ENCODE data around the gene KCNN3.

DNA sequence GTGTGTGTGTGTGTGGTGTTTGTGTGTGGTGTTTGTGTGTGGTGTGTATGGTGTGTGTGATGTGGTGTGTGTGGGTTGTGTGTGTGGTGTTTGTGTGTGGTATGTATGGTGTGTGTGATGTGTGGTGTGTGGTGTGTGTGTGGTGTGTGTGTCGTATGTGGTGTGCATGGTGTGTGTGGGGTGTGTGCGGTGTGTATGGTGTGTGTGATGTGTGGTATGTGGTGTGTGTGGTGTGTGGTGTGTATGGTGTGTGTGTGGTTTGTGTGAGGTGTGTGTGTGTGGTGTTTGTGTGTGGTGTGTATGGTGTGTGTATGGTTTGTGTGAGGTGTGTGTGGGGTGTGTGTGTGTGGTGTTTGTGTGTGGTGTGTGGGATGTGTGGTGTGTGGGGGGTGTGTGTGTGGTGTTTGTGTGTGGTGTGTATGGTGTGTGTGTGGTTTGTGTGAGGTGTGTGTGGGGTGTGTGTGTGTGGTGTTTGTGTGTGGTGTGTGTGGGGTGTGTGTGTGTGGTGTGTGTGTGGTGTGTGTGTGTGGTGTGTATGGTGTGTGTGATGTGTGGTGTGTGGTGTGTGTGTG, 155.9 kb downstream of the KCNN3 start:
- TF ChIP-seq, protein P1, sequence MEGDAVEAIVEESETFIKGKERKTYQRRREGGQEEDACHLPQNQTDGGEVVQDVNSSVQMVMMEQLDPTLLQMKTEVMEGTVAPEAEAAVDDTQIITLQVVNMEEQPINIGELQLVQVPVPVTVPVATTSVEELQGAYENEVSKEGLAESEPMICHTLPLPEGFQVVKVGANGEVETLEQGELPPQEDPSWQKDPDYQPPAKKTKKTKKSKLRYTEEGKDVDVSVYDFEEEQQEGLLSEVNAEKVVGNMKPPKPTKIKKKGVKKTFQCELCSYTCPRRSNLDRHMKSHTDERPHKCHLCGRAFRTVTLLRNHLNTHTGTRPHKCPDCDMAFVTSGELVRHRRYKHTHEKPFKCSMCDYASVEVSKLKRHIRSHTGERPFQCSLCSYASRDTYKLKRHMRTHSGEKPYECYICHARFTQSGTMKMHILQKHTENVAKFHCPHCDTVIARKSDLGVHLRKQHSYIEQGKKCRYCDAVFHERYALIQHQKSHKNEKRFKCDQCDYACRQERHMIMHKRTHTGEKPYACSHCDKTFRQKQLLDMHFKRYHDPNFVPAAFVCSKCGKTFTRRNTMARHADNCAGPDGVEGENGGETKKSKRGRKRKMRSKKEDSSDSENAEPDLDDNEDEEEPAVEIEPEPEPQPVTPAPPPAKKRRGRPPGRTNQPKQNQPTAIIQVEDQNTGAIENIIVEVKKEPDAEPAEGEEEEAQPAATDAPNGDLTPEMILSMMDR (IDR thresholded peaks at IDR 0.05), result no peak
- no peak for TF ChIP-seq POLR2A (IDR thresholded peaks at IDR 0.05)
